OCI-LY7 (cell line): ENCODE data around the gene TFPT.

Experiments
- CTCF ChIP-seq: fragments of 200-600 bp; sonication (generic); conservative IDR thresholded peaks from 2 replicates; pipeline ENCODE4 v1.5.1; 2014; ENCODE audit warnings: mild to moderate bottlenecking, antibody characterized with exemption, low read length, moderate library complexity, mixed read lengths
- EZH2phosphoT487 ChIP-seq: fragments of 200-600 bp; sonication (generic); IDR thresholded peaks from 2 replicates; pipeline ENCODE4 v1.6.1; 2018; ENCODE audit warnings: low read depth, borderline replicate concordance, mild to moderate bottlenecking, mixed run types, antibody characterized with exemption, low read length, moderate library complexity, mixed read lengths

DNA sequence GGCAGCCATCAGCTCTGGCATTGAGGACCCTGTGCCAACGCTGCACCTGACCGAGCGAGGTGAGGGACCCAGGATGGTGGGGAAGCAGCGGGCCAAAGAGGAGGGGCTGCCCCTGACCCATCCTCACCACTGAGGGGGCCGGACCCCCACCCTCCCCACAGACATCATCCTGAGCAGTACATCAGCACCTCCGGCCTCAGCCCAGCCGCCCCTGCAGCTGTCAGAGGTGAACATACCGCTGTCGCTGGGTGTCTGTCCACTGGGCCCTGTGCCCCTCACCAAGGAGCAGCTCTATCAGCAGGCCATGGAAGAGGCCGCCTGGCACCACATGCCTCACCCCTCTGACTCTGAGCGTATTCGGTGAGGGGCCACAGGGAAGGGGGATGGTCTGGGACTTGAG is 36.8 kb upstream of the TFPT start:
- TF ChIP-seq CTCF = no peak
- TF ChIP-seq EZH2phosphoT487 = no peak
